ENCODE results near the gene RACK1.
"Not testable (repeated sequence)": the region's sequence is repeated elsewhere in the genome, so short reads cannot be mapped to it uniquely, and the experiment has no call there.

RACK1 gene

GRCh38 chr5:181283347-181283746, 39.6 kb upstream of the RACK1 start:
- Histone ChIP-seq H4K20me1 (ENCODE audit: insufficient read depth, low read length) (no peaks in the 10 kb centered on the region), H3K36me3 (replicated peaks; ENCODE audit: insufficient read depth, low read length) (no peaks in the 10 kb centered on the region), H3K4me2 (ENCODE audit: low read depth, low read length) (no peak overlapping the region), H3K27ac (ENCODE audit: low read length) (no peak overlapping the region), H3K79me2 (ENCODE audit: low read length) (no peaks in the 10 kb centered on the region), H3K4me1 (ENCODE audit: low read length) (peaks cover 15% of the 10 kb centered on the region), H3K9ac (ENCODE audit: low read length) (no peak overlapping the region), H3K9me3 (replicated peaks; ENCODE audit: insufficient read depth, low read length) (no peaks in the 10 kb centered on the region), H2AFZ (ENCODE audit: low read length) (no peak overlapping the region), H3K27me3 (replicated peaks; ENCODE audit: insufficient read depth, low read length) (peaks cover 27% of the 10 kb centered on the region), H3K9me2 (replicated peaks; ENCODE audit: insufficient read depth, low read length) (no peaks in the 10 kb centered on the region), H3F3A (ENCODE audit: insufficient read depth, low read length) (peaks cover 9% of the 10 kb centered on the region; the same call in 1 of the 2 replicates), H3K4me3 (ENCODE audit: low read length) (no peak overlapping the region)
- no peak for DNase-seq
- TF ChIP-seq EZH2 (optimal IDR thresholded peaks at IDR 0.05; ENCODE audit: low read depth, low read length) (no peak), CTCF (IDR thresholded peaks at IDR 0.05; ENCODE audit: low read length) (no peak), EZH2phosphoT487 (IDR thresholded peaks at IDR 0.05; ENCODE audit: low read length) (no peak)

GRCh38 chr5:181282874-181283273, 39.2 kb upstream of the RACK1 start:
- H3K4me3 ChIP-seq (ENCODE audit: low read length): no peak overlapping the region
- no peaks in the 10 kb centered on the region for H3K79me2 ChIP-seq (ENCODE audit: low read length)
- H4K20me1 ChIP-seq (ENCODE audit: insufficient read depth, low read length): no peaks in the 10 kb centered on the region
- H3K27me3 ChIP-seq (replicated peaks; ENCODE audit: insufficient read depth, low read length): peaks cover 27% of the 10 kb centered on the region
- H3K4me1 ChIP-seq (ENCODE audit: low read length): peaks cover 11% of the 10 kb centered on the region
- no peak overlapping the region for H3K27ac ChIP-seq (ENCODE audit: low read length)
- TF ChIP-seq CTCF (IDR thresholded peaks at IDR 0.05; ENCODE audit: low read length) (no peak), EZH2 (optimal IDR thresholded peaks at IDR 0.05; ENCODE audit: low read depth, low read length) (no peak), EZH2phosphoT487 (IDR thresholded peaks at IDR 0.05; ENCODE audit: low read length) (no peak)
- no peaks in the 10 kb centered on the region for H3K36me3 ChIP-seq (replicated peaks; ENCODE audit: insufficient read depth, low read length)
- H2AFZ ChIP-seq (ENCODE audit: low read length): no peak overlapping the region
- no peak overlapping the region for H3K4me2 ChIP-seq (ENCODE audit: low read depth, low read length)
- H3K9ac ChIP-seq (ENCODE audit: low read length): no peak overlapping the region
- H3K9me2 ChIP-seq (replicated peaks; ENCODE audit: insufficient read depth, low read length): no peaks in the 10 kb centered on the region
- no peak for DNase-seq
- H3F3A ChIP-seq (ENCODE audit: insufficient read depth, low read length): peaks cover 5% of the 10 kb centered on the region; the same call in 1 of the 2 replicates
- H3K9me3 ChIP-seq (replicated peaks; ENCODE audit: insufficient read depth, low read length): no peaks in the 10 kb centered on the region

GRCh38 chr5:181282415-181282814, 38.7 kb upstream of the RACK1 start:
- H3K79me2 ChIP-seq (ENCODE audit: low read length); H3K9ac ChIP-seq (ENCODE audit: low read length); H3K27ac ChIP-seq (ENCODE audit: low read length); H3F3A ChIP-seq (ENCODE audit: insufficient read depth, low read length); H3K4me3 ChIP-seq (ENCODE audit: low read length); H4K20me1 ChIP-seq (ENCODE audit: insufficient read depth, low read length); H3K9me2 ChIP-seq (replicated peaks; ENCODE audit: insufficient read depth, low read length); H3K36me3 ChIP-seq (replicated peaks; ENCODE audit: insufficient read depth, low read length); H3K4me1 ChIP-seq (ENCODE audit: low read length); H3K9me3 ChIP-seq (replicated peaks; ENCODE audit: insufficient read depth, low read length); H2AFZ ChIP-seq (ENCODE audit: low read length); DNase-seq; H3K4me2 ChIP-seq (ENCODE audit: low read depth, low read length): not testable (repeated sequence)
- H3K27me3 ChIP-seq (replicated peaks; ENCODE audit: insufficient read depth, low read length): peaks cover 27% of the 10 kb centered on the region

GRCh38 chr5:181281984-181282316, 38.2 kb upstream of the RACK1 start:
- Histone ChIP-seq H3K27ac (ENCODE audit: low read length) (no peak overlapping the region), H3K79me2 (ENCODE audit: low read length) (no peaks in the 10 kb centered on the region), H4K20me1 (ENCODE audit: insufficient read depth, low read length) (no peaks in the 10 kb centered on the region), H3K4me1 (ENCODE audit: low read length) (peaks cover 5% of the 10 kb centered on the region; the same call in 1 of the 2 replicates), H3K9ac (ENCODE audit: low read length) (no peak overlapping the region), H3K27me3 (replicated peaks; ENCODE audit: insufficient read depth, low read length) (peaks cover 27% of the 10 kb centered on the region), H2AFZ (ENCODE audit: low read length) (no peak overlapping the region), H3K9me3 (replicated peaks; ENCODE audit: insufficient read depth, low read length) (no peaks in the 10 kb centered on the region), H3K9me2 (replicated peaks; ENCODE audit: insufficient read depth, low read length) (no peaks in the 10 kb centered on the region), H3K4me3 (ENCODE audit: low read length) (no peak overlapping the region), H3K36me3 (replicated peaks; ENCODE audit: insufficient read depth, low read length) (no peaks in the 10 kb centered on the region), H3F3A (ENCODE audit: insufficient read depth, low read length) (no peaks in the 10 kb centered on the region), H3K4me2 (ENCODE audit: low read depth, low read length) (no peak overlapping the region)
- TF ChIP-seq CTCF (IDR thresholded peaks at IDR 0.05; ENCODE audit: low read length): no peak
- TF ChIP-seq EZH2 (optimal IDR thresholded peaks at IDR 0.05; ENCODE audit: low read depth, low read length): no peak
- TF ChIP-seq EZH2phosphoT487 (IDR thresholded peaks at IDR 0.05; ENCODE audit: low read length): no peak
- DNase-seq: no peak

All from MM.1S (cell line).